ENCODE measurements around the gene PABPC1L.

PABPC1L gene

DNA sequence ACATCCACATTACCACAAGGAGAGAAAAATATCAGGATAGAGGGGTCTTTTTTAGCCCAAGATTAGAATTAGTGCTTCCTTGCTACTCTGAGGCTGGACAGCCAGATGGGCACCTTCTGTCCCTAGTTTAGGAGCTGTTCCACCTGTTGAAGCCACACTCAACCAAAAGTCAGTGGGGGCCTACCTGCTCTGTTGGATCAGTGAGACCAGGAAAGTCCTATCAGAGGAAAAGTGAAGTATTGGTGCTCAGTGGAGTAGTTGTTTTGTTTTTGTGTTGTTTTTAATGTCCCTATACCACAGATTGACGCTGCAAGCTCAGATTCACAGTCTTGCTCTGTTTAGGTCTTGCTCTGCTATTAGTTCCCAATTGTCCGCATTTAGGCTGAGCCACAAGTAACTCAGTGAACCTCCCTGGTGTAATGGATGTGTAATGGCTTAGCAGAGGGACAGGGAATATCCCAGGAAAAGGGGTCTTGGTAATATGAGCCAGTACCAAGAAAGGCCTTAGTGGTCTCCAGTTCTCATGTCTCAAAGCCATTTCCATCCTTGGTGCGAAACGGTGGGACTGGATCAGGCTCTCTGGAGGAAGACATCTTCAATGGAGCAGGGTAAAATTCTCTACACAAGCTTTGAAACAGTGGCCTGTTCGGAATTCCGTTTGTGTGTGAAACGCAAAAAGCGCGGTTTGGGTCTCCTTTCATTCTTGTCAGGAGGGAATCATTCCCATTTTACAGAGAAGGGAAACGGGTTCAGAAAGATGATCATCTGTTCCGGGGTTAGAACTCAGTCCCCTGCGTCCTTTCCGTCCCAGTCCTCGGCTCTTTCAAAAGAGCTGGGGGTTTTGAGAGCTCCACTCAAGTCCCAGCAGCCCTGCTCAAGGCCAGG is 631 bp upstream of the PABPC1L start:
- Histone ChIP-seq H3K27me3 (replicated peaks; ENCODE audit: control insufficient read depth, insufficient read depth, low read length) (no peaks in the 10 kb centered on the region), H3K36me3 (ENCODE audit: control insufficient read depth, insufficient read depth, low read length) (peaks cover 9% of the 10 kb centered on the region), H3K4me3 (replicated peaks; ENCODE audit: low read depth, low read length) (peak overlapping the region; percentile 87)
- no peak for DNase-seq (ENCODE audit: extremely low read depth, insufficient read length)
- TF ChIP-seq, protein P1, sequence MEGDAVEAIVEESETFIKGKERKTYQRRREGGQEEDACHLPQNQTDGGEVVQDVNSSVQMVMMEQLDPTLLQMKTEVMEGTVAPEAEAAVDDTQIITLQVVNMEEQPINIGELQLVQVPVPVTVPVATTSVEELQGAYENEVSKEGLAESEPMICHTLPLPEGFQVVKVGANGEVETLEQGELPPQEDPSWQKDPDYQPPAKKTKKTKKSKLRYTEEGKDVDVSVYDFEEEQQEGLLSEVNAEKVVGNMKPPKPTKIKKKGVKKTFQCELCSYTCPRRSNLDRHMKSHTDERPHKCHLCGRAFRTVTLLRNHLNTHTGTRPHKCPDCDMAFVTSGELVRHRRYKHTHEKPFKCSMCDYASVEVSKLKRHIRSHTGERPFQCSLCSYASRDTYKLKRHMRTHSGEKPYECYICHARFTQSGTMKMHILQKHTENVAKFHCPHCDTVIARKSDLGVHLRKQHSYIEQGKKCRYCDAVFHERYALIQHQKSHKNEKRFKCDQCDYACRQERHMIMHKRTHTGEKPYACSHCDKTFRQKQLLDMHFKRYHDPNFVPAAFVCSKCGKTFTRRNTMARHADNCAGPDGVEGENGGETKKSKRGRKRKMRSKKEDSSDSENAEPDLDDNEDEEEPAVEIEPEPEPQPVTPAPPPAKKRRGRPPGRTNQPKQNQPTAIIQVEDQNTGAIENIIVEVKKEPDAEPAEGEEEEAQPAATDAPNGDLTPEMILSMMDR (IDR thresholded peaks at IDR 0.05; ENCODE audit: insufficient read depth, low read length, poor library complexity, severe bottlenecking), result no peak

DNA sequence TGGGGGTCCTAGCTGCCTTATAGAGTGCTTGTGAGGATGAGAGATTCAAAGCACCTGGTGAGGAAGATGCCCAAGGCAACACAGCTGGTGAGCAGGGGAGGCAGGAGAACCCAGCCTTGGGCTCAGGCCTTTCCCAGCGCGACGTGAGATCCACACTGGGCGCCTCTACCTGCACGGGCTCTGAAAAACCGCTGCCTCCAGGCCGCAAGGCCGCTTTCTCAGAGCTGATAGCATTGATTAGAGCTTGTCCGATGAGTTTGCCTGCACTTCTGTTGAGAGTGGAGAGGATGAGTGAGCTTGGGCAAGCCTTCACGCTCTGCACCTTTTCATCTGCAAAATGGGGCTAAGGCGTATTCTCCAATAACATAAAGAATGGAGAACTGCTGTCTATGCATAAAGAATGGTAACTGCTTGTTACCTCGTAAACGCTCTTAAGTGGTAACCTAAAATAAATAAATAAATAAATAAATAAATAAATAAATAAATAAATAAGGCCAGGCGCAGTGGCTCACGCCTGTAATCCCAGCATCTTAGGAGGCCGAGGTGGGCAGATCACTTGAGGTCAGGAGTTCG is 916 bp downstream of the PABPC1L start:
- Histone ChIP-seq H3K4me3 (replicated peaks; ENCODE audit: low read depth, low read length) (peak overlapping the region; percentile 87), H3K27me3 (replicated peaks; ENCODE audit: control insufficient read depth, insufficient read depth, low read length) (no peaks in the 10 kb centered on the region), H3K36me3 (ENCODE audit: control insufficient read depth, insufficient read depth, low read length) (peaks cover 6% of the 10 kb centered on the region)
- DNase-seq (ENCODE audit: extremely low read depth, insufficient read length), result peak; percentile 32
- TF ChIP-seq, protein P1 (IDR thresholded peaks at IDR 0.05; ENCODE audit: insufficient read depth, low read length, poor library complexity, severe bottlenecking), result no peak

DNA sequence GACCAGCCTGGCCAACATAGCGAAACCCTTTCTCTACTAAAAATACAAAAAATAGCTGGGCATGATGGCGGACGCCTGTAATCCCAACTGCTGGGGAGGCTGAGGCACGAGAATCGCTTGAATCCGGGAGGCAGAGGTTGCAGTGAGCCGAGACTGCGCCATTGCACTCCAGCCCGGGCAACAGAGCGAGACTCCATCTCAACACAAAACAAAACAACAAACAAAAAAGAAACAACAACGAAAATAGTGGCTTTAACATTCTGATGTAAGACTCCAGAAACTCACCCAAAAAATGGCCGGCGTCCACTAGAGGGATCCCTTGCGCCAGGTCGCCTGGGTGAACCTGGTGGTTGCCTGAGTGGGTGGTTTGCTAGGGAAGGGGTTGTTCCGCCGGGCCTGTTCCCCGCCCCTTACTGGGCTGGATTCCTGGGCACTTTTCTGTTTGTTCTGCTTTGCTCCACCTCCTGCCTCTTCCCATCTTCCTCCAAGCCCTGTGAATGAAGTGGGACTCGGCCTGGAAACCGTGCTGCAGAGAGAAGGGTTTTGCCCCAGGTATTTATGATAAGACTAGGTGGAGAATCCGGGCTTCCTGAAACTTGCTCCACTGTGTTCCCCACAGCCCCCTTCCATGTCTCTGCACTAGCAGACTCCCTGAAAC is 1.5 kb downstream of the PABPC1L start:
- H3K4me3 ChIP-seq (replicated peaks; ENCODE audit: low read depth, low read length), result no peak overlapping the region
- peaks cover 4% of the 10 kb centered on the region for H3K36me3 ChIP-seq (ENCODE audit: control insufficient read depth, insufficient read depth, low read length)
- peak; percentile 54 for DNase-seq (ENCODE audit: extremely low read depth, insufficient read length)
- TF ChIP-seq, protein P1 (IDR thresholded peaks at IDR 0.05; ENCODE audit: insufficient read depth, low read length, poor library complexity, severe bottlenecking), result peak; percentile 74
- no peaks in the 10 kb centered on the region for H3K27me3 ChIP-seq (replicated peaks; ENCODE audit: control insufficient read depth, insufficient read depth, low read length)

DNA sequence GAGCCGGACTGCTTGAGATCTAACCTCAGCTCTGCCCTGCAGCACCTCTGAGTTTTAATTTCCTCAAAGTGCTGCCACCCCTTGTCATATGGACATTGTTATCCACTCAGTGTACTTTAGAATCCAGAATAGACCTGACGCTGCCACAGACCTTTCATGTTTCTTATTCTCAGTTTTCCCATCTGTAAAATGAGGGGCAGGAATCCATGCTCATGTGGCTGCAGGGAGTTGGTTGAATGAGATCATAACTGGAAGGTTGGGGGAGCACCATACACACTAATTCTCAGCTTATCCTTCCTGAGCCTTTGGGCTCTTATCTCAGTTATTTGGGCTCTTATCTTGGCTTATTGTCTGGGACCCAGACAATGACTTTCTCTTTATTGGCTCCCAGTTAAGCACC is 2.3 kb downstream of the PABPC1L start:
- TF ChIP-seq, protein P1 (IDR thresholded peaks at IDR 0.05; ENCODE audit: insufficient read depth, low read length, poor library complexity, severe bottlenecking), result no peak
- Histone ChIP-seq H3K36me3 (ENCODE audit: control insufficient read depth, insufficient read depth, low read length) (peaks cover 7% of the 10 kb centered on the region), H3K27me3 (replicated peaks; ENCODE audit: control insufficient read depth, insufficient read depth, low read length) (no peaks in the 10 kb centered on the region), H3K4me3 (replicated peaks; ENCODE audit: low read depth, low read length) (no peak overlapping the region)
- DNase-seq (ENCODE audit: extremely low read depth, insufficient read length), result no peak

DNA sequence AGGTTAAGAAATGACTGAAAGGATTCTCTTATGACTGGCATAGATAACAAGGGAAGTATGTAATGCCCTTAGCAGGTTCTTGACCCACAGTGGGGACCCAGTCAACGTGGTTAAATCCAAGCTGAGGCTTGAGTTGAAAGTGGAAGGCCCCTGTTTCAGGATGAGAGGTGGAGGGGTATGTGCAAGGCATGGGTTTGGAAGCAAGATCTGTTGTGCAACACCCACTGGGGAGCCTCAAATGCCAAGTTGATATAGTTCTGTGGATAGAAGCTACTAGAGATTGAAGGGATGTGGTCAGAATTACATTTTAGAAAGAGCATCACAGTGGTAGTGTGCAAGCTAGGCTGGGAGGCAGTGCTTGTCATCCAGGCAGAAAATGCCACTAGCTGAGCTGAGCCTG is 5.1 kb downstream of the PABPC1L start:
- H3K36me3 ChIP-seq (ENCODE audit: control insufficient read depth, insufficient read depth, low read length), result peaks cover 6% of the 10 kb centered on the region
- no peak for DNase-seq (ENCODE audit: extremely low read depth, insufficient read length)
- TF ChIP-seq, protein P1 (IDR thresholded peaks at IDR 0.05; ENCODE audit: insufficient read depth, low read length, poor library complexity, severe bottlenecking), result no peak

More for the DNA sequence above, 5.1 kb downstream of the PABPC1L start:
- no peak overlapping the region for H3K4me3 ChIP-seq (replicated peaks; ENCODE audit: low read depth, low read length)
- H3K27me3 ChIP-seq (replicated peaks; ENCODE audit: control insufficient read depth, insufficient read depth, low read length), result no peaks in the 10 kb centered on the region

All from GM06990 (cell line).